ENCODE results near the gene BMP2K.
"Not testable (repeated sequence)": the region's sequence is repeated elsewhere in the genome, so short reads cannot be mapped to it uniquely, and the experiment has no call there.

BMP2K gene

DNA sequence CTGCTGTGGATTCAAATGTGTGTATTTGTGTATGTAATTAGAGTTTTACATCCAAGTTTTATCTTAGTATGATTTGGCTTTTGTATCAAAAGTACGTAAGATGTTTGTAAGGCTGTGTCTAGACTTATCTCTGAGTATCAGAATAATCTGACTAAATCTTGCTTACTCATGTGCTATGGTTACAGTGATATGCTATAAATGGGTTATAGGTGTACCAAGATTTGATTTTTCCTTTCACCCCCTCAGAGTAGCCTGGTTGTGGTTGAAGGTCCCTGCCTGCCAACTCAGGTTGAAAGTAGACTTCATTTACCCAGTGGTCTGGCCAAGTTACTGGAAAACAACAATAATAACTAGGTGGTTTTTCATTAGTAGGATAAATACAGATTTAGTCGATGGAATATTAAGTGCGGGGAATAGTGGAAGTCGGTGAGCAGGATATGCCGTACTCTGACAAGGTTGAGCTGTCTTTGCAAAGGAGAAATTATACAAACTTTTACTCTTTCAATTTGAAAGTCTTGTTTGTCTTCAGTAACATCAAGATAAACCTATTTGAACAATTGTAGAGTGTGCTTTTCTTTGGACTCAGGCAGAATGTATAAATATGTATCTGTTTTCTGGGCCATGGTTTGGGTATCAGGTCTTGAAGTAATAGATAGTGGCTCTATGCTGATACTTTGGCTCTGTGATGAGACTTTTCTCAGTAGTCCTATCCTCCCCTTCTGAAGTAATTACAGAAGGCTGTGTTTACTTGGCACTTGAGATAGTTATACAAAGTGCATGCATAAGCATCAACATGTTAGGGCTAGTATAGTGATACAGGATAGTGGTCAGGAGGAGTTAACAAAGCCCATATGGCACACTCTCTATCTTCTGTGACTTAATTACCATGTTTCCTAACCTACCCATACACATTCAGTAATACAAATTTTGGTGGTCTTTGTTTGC is 23.7 kb downstream of the BMP2K start:
- Mint-ChIP-seq H3K4me1 (peaks cover 32% of the 10 kb centered on the region), H3K4me3 (no peak overlapping the region), H3K27ac (peak overlapping the region; percentile 1), H3K9me3 (no peaks in the 10 kb centered on the region), H3K36me3 (peaks cover 14% of the 10 kb centered on the region), H3K27me3 (no peaks in the 10 kb centered on the region)

DNA sequence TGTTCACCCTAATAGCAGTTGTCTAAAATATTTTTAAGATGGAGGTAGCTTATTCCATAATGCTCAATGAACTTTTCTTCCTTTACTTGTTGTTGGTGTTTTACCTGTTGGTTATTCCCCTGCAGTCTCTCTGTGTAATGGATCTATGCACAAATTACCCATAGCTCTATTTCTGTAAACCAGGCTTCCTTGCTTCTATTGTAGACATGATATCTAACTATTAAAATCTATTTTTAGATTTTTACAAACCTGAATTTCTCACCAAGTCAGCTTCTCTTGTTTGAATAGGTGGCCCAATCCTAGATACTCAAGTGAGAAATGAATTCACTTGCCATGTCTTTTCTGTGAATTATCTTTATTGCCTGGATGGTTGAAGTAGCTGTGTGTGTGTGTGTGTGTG is 24.8 kb downstream of the BMP2K start:
- H3K27ac Mint-ChIP-seq: no peak overlapping the region
- H3K27me3 Mint-ChIP-seq: no peaks in the 10 kb centered on the region
- H3K9me3 Mint-ChIP-seq: no peaks in the 10 kb centered on the region
- H3K4me3 Mint-ChIP-seq: no peak overlapping the region
- peaks cover 32% of the 10 kb centered on the region for H3K4me1 Mint-ChIP-seq
- peaks cover 13% of the 10 kb centered on the region for H3K36me3 Mint-ChIP-seq

DNA sequence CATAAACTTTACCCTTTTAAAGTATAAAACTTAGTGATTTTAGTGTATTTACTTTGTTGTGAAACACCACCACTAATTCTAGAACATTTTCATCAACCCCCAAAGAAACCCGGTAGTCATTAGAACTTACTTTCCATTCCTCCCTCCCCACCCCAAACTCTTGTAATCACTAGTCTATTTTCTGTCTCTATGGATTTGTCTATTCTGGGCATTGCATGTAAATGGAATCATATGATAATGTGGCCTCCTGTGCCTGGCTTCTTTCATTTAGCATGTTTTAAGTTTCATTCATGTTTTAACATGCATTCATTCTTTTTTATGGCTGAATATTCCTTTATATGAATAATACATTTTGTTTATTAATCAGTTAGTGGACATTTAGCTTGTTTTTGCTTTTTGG is 27.8 kb downstream of the BMP2K start:
- Mint-ChIP-seq H3K27ac (no peak overlapping the region), H3K36me3 (peaks cover 15% of the 10 kb centered on the region), H3K4me1 (peaks cover 37% of the 10 kb centered on the region), H3K4me3 (no peak overlapping the region), H3K27me3 (no peaks in the 10 kb centered on the region), H3K9me3 (peaks cover 5% of the 10 kb centered on the region)

DNA sequence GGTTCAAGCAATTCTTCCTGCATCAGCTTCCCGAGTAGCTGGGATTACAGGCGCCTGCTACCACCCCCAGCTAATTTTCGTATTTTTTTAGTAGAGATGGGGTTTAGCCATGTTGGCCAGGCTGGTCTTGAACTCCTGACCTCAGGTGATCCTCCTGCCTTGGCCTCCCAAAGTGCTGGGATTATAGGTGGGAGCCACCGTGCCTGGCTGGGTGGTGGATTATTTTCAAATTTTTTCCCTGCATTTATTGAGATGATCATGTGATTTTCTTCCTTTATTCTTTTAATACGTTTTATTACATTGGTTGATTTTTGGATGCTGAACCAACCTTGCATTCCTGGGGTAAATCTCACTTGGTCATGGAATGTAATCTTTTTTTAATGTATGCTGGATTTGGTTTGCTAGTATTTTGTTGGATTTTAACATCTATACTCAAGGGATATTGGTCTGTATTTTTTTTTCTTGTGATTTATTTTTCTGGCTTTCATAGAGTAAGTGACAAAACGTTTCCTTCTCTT is 30.9 kb downstream of the BMP2K start:
- no peak overlapping the region for H3K4me3 Mint-ChIP-seq
- no peaks in the 10 kb centered on the region for H3K27me3 Mint-ChIP-seq
- H3K27ac Mint-ChIP-seq: no peak overlapping the region
- H3K4me1 Mint-ChIP-seq: peaks cover 34% of the 10 kb centered on the region
- H3K9me3 Mint-ChIP-seq: peaks cover 5% of the 10 kb centered on the region
- peaks cover 19% of the 10 kb centered on the region for H3K36me3 Mint-ChIP-seq

GRCh38 chr4:78809295-78809694 is 33.1 kb downstream of the BMP2K start:
- Mint-ChIP-seq H3K4me1 (peaks cover 41% of the 10 kb centered on the region), H3K27ac (no peak overlapping the region), H3K36me3 (peaks cover 16% of the 10 kb centered on the region)

DNA sequence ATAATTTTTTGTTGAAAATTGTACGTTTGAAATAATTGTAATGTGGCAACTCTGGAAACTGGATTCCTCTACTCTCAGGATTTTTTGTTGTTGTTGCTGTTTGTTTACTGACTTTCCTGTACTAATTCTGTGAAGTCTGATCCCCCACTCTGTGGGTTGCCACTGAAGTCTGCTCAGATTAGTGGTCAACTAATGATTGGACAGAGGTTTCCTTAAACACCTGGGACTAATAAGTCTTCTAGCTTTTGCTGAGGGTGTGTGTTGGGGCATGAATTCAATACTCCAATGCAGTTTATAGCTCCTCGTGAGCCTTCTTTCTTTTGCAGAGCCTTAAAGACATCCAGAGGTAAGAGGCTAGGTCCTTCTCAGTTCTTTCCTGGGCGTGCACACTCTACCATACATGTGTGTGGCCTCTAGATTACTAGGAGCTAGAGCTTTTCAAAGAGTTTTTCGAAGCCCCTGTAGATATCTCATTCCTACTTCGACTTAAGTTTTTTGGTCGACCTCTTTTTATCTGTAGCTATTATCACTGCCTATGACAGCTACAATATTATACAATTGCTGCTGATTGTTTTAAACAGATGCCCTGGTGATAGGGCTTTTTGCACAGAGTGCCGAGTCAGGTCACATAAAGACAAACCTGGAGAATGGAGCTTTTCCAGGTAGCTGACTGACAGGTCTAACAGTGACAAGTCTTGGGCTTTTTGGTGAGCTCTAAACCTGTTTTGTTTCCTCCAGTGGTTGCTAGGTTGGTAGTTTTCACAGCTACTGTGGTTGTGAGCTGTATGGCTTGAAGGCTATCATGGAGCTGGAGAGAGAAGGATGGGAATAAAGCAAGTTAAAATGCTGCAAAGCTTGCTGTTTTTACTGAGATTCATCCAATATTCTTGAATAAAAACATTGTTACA is 34.0 kb downstream of the BMP2K start:
- Mint-ChIP-seq H3K36me3 (peaks cover 14% of the 10 kb centered on the region), H3K27me3 (no peaks in the 10 kb centered on the region), H3K4me1 (peaks cover 41% of the 10 kb centered on the region), H3K9me3 (peaks cover 5% of the 10 kb centered on the region), H3K27ac (no peak overlapping the region), H3K4me3 (no peak overlapping the region)

More at GRCh38 chr4:78809295-78809694, 33.1 kb downstream of the BMP2K start:
- Mint-ChIP-seq H3K4me3 (no peak overlapping the region), H3K9me3 (peaks cover 5% of the 10 kb centered on the region), H3K27me3 (no peaks in the 10 kb centered on the region)

- H3K9me3 Mint-ChIP-seq: peaks cover 5% of the 10 kb centered on the region
- no peak overlapping the region for H3K27ac Mint-ChIP-seq
- H3K4me1 Mint-ChIP-seq: peaks cover 42% of the 10 kb centered on the region
- no peak overlapping the region for H3K4me3 Mint-ChIP-seq
- H3K36me3 Mint-ChIP-seq: peaks cover 13% of the 10 kb centered on the region
- H3K27me3 Mint-ChIP-seq: no peaks in the 10 kb centered on the region
Observed at GRCh38 chr4:78811034-78811433, 34.9 kb downstream of the BMP2K start.

DNA sequence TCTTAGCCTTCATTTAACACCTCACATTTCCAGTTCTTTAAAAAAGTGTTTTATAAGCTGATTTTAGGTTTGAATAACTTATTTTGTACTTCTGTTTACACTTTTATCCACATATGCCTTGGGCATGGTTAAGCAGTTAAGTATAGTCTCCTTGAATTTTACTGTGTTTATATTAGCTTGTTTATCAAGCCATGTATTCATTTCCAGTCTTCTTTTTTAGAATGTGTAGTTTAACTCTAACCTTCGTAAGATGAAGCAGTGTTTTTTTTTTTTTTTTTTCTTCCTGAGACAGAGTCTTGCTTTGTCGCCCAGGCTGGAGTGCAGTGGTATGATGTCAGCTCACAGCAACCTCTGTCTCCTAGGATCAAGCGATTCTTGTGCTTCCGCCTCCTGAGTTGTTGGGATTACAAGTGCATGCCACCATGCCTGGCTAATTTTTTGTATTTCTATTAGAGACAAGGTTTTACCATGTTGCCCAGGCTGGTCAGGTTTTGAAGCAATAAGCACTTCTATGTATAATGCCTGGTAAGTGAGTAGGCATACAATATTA is 42.5 kb downstream of the BMP2K start:
- Mint-ChIP-seq H3K9me3 (no peaks in the 10 kb centered on the region), H3K27ac (peak overlapping the region; percentile 44), H3K27me3 (no peaks in the 10 kb centered on the region), H3K4me3 (no peak overlapping the region), H3K36me3 (peaks cover 5% of the 10 kb centered on the region), H3K4me1 (peaks cover 38% of the 10 kb centered on the region)

DNA sequence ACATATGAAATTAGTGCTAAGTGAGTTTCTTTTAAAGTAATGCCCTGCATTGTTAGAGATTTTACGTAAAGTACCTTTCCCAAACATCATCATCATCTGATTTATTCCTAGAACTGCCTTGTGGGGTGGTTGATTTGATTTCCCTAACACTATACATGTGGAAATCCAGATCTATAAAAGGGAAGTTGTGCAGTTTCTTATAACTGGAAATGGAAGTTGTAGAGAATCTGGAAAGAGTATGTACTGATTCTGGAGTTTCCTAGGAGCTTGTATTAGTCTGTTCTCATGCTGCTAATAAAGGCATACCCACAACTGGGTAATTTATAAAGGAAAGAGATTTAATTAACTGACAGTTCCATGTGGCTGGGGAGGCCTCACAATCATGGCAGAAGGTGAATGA is 47.9 kb downstream of the BMP2K start:
- peaks cover 5% of the 10 kb centered on the region for H3K36me3 Mint-ChIP-seq
- peaks cover 27% of the 10 kb centered on the region for H3K4me1 Mint-ChIP-seq
- H3K4me3 Mint-ChIP-seq: no peak overlapping the region
- no peak overlapping the region for H3K27ac Mint-ChIP-seq
- no peaks in the 10 kb centered on the region for H3K9me3 Mint-ChIP-seq
- no peaks in the 10 kb centered on the region for H3K27me3 Mint-ChIP-seq

- no peaks in the 10 kb centered on the region for H3K9me3 Mint-ChIP-seq
- H3K4me3 Mint-ChIP-seq: no peak overlapping the region
- H3K27ac Mint-ChIP-seq: no peak overlapping the region
- H3K4me1 Mint-ChIP-seq: peaks cover 5% of the 10 kb centered on the region
- no peaks in the 10 kb centered on the region for H3K27me3 Mint-ChIP-seq
- peaks cover 11% of the 10 kb centered on the region for H3K36me3 Mint-ChIP-seq
Observed at GRCh38 chr4:78827191-78827590, 51.0 kb downstream of the BMP2K start.

- H3K27ac Mint-ChIP-seq: peak overlapping the region; percentile 70
- no peak overlapping the region for H3K4me3 Mint-ChIP-seq
- no peaks in the 10 kb centered on the region for H3K9me3 Mint-ChIP-seq
- no peaks in the 10 kb centered on the region for H3K27me3 Mint-ChIP-seq
- peaks cover 5% of the 10 kb centered on the region for H3K4me1 Mint-ChIP-seq
- H3K36me3 Mint-ChIP-seq: peaks cover 12% of the 10 kb centered on the region
Observed at GRCh38 chr4:78829296-78829695, 53.1 kb downstream of the BMP2K start.

GRCh38 chr4:78839676-78840075 is 63.5 kb downstream of the BMP2K start:
- H3K9me3 Mint-ChIP-seq, H3K27ac Mint-ChIP-seq, H3K4me3 Mint-ChIP-seq, H3K4me1 Mint-ChIP-seq, H3K27me3 Mint-ChIP-seq: not testable (repeated sequence)
- H3K36me3 Mint-ChIP-seq: peaks cover 19% of the 10 kb centered on the region

DNA sequence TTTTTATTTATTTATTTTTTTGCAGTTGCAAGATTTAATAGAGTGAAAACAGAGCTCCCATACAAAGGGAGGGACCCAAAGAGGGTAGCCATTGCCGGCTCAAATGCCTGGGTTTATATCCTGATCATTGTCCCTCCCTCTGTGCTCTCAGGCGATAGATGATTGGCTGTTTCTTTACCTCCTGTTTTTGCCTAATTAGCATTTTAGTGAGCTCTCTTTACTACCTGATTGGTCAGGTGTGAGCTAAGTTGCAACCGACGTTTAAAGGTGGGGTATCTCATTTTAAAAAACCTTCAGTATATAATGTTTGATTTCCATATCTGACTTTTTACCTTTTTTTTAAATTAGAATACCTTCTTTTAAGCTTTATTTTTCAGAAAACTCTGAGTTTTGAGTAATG is 64.1 kb downstream of the BMP2K start:
- H3K4me3 Mint-ChIP-seq, H3K27me3 Mint-ChIP-seq, H3K27ac Mint-ChIP-seq, H3K9me3 Mint-ChIP-seq: not testable (repeated sequence)
- peaks cover 10% of the 10 kb centered on the region for H3K4me1 Mint-ChIP-seq
- H3K36me3 Mint-ChIP-seq: peaks cover 17% of the 10 kb centered on the region

- Mint-ChIP-seq H3K27ac (no peak overlapping the region), H3K36me3 (peaks cover 6% of the 10 kb centered on the region), H3K4me1 (peaks cover 10% of the 10 kb centered on the region), H3K4me3 (no peak overlapping the region), H3K9me3 (no peaks in the 10 kb centered on the region), H3K27me3 (no peaks in the 10 kb centered on the region)
Observed at GRCh38 chr4:78845472-78845871, 69.3 kb downstream of the BMP2K start.

DNA sequence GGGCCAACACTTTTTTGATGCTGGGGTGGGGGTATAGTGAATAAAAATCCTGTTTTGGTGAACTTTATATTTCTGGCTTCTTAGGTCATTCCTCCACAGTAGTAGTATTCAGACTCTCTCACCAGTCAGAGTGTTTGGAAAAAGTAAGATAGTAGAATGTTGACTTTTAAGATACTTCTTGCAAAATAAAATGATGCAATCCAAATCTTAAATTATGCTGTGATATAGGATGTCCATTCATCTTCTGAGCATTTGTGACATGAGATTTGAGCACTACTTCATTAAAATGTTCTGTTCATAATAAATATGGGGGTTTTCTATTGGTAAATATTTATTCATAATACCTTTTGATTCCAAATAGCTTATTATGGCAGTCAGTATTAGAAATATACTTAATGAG is 70.1 kb downstream of the BMP2K start:
- Mint-ChIP-seq H3K27ac (no peak overlapping the region), H3K4me3 (no peak overlapping the region), H3K27me3 (no peaks in the 10 kb centered on the region), H3K4me1 (peaks cover 10% of the 10 kb centered on the region), H3K9me3 (no peaks in the 10 kb centered on the region), H3K36me3 (peaks cover 6% of the 10 kb centered on the region)

All from activated naive CD4-positive, alpha-beta T cell treated with anti-CD3 and anti-CD28 coated beads, Interleukin-2, amount 50 U/mL, for 24 hours (primary cell).